GM12864 (cell line): Measurements from ENCODE around the gene LAMA2.

ENCODE experiments used
- DNase-seq: peaks from one replicate; pipeline ENCODE4 v3.0.0-alpha.2; 2011; ENCODE audit warnings: low read depth
- H3K4me3 ChIP-seq: 2 replicates; pipeline ENCODE4 v1.5.1; 2011; ENCODE audit warnings: mild to moderate bottlenecking, low read depth, low read length, control low read depth
- TF ChIP-seq, protein P1 (sequence below): IDR thresholded peaks from 2 replicates; pipeline ENCODE4 v1.5.1; 2011; ENCODE audit warnings: low read depth, mild to moderate bottlenecking, moderate library complexity, low read length, control low read depth, inconsistent platforms; ENCODE audit errors: missing control alignments

LAMA2 gene

DNA sequence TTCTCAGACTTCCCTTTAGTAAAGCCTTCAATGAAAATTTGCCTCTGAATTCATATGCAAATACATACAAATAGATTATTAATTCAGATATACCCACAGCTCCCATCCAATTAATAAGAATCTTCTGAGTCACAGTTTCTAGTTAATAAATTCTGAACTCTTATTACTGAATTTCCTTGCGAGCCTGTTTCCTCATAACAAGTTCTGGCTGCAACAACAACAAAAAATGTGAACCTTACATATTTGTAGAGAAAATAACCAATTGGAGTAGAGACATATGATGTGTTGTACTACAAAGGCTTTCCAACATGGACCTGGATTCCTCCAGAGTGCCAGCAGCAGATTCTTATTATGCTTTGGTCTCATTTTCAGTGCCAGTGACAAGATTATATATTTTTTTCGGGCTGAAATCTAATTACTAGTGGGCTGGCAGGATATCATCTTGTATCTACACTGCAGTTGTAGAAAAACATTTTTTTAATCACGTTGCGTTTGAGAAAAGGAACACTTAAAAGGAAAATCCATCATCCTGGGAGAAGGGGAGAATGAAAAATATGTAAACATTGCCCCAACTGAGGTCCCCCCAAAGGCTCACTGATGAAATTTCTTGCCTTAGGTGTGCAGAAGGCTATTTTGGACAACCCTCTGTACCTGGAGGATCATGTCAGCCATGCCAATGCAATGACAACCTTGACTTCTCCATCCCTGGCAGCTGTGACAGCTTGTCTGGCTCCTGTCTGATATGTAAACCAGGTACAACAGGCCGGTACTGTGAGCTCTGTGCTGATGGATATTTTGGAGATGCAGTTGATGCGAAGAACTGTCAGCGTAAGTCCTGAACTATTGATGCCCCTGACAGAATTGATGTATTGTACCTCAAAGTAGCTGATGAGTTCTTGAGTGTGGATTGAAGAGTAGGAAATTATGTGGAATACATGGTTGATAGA lies 404.6 kb downstream of the LAMA2 start:
- no peak for DNase-seq
- TF ChIP-seq, protein P1, sequence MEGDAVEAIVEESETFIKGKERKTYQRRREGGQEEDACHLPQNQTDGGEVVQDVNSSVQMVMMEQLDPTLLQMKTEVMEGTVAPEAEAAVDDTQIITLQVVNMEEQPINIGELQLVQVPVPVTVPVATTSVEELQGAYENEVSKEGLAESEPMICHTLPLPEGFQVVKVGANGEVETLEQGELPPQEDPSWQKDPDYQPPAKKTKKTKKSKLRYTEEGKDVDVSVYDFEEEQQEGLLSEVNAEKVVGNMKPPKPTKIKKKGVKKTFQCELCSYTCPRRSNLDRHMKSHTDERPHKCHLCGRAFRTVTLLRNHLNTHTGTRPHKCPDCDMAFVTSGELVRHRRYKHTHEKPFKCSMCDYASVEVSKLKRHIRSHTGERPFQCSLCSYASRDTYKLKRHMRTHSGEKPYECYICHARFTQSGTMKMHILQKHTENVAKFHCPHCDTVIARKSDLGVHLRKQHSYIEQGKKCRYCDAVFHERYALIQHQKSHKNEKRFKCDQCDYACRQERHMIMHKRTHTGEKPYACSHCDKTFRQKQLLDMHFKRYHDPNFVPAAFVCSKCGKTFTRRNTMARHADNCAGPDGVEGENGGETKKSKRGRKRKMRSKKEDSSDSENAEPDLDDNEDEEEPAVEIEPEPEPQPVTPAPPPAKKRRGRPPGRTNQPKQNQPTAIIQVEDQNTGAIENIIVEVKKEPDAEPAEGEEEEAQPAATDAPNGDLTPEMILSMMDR: no peak
- no peak overlapping the region for H3K4me3 ChIP-seq

DNA sequence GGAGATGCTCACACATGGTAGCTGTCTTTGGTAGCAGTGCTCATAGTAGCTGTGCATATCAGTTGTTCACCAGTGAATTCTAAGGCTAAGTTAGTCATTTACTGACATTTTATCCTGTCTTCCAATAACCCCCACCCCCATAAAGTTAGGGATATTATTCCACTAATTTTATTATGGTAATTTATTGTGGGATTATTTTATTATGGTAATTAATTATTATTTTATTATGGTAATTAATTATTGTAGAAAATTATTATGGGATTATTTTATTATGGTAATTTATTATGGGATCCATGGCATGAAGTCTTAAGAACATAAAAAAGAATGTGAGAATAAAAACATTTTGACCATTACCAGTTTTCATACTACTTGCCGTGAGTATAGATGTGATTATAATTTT lies 406.5 kb downstream of the LAMA2 start:
- no peak for DNase-seq
- no peak overlapping the region for H3K4me3 ChIP-seq
- TF ChIP-seq, protein P1: no peak

DNA sequence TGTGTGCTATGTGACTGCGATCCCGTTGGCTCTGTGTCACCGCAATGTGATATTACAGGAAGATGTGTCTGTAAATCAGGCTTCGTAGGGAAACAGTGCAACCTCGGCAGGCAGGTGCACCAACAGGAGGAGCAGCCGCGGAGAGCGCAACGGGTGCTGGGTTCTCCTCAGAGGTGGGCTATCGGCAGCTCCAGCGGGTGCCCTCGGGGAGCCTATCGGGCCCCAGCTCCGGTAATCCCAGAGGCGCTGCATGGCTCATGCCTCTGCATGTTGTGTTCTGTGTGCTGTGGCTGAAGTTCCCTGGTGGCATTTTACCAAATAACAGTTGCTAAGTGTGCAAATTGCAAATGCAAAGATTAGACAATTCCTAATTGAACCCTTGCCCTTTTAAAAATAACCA lies 409.9 kb downstream of the LAMA2 start:
- DNase-seq: no peak
- TF ChIP-seq, protein P1: no peak
- H3K4me3 ChIP-seq: no peak overlapping the region

DNA sequence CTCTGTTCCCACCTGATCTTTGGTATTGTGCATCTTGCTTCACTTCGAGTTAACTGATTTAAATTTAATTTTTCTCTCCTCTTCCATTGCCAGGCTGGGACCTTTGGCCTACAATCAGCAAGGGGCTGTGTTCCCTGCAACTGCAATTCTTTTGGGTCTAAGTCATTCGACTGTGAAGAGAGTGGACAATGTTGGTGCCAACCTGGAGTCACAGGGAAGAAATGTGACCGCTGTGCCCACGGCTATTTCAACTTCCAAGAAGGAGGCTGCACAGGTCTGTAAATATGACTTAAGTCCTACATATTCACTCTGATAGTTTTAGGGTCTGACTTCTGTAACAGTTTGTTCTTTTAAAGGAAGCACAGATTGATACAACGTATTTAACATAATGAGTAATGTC lies 414.7 kb downstream of the LAMA2 start:
- H3K4me3 ChIP-seq: no peak overlapping the region
- no peak for DNase-seq
- TF ChIP-seq, protein P1: no peak

DNA sequence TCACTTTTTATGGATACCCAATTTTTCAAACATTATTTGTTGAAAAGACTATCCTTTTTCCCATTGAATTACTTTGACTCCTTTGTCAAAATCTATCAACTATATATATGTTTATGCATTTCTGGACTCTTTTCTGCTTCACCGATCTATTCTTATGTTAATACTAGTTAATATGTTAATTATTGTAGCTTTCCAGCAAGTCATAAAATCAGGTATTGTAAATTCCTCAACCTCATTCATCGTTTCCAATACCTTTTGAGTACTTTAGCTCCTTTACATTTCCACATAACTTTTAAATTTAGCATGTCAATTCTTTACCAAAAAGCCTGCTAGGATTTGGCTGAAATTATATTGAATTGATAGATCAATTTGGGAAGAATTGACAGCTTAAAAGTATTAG lies 419.7 kb downstream of the LAMA2 start:
- no peak overlapping the region for H3K4me3 ChIP-seq
- no peak for DNase-seq
- TF ChIP-seq, protein P1: no peak

DNA sequence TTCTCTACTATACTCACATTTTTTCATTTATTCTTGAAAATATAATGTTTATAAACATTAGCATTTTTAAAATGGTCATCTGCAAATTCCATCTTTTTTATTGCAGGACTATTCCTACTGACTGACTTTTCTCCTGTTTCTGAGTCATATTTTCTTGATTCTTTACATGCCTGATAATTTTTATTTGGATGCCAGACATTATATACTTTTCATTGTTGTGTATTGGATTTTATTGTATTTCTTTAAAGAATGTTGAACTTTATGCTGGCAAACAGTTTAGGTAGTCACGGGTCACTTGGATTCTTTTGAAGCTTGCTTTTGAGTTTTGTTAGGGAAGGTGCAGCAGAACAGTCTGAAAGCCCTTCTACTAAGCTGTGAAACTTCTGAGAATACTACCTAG lies 423.9 kb downstream of the LAMA2 start:
- DNase-seq: no peak
- TF ChIP-seq, protein P1: no peak
- H3K4me3 ChIP-seq: no peak overlapping the region

DNA sequence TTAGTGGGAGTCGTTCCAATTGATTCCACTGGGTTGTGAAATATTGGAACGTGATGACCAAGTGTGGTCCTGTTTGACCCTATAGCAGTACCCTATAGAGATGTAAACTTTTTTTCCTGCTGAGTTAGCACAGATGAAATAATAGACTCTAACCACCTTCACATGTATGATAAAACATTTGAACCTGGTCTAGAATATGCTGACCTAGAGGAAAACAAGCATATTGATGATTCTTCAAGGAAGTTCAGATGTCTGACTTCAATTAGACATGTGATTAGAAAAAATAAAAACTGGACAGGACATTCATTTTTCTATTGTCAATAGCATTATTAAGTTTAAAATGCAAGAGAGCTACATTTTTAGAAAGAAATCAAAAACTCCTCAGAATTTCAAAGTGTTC lies 424.9 kb downstream of the LAMA2 start:
- TF ChIP-seq, protein P1: no peak
- no peak for DNase-seq

More for the DNA sequence above, 424.9 kb downstream of the LAMA2 start:
- no peak overlapping the region for H3K4me3 ChIP-seq
